Stimulated activated CD4-positive, alpha-beta T cell treated with anti-CD3 and anti-CD28 coated beads, Interleukin-2, amount 100 ng/mL, for 24 hours (primary cell): ENCODE data around the gene TRDMT1.
A peak's percentile ranks its signal among the peaks of the same experiment; 100 is the strongest.

Experiments
- DNase-seq, 2 donors: peaks; one replicate each; pipeline ENCODE4 v3.0.0-alpha.2; 2020

TRDMT1 gene

DNA sequence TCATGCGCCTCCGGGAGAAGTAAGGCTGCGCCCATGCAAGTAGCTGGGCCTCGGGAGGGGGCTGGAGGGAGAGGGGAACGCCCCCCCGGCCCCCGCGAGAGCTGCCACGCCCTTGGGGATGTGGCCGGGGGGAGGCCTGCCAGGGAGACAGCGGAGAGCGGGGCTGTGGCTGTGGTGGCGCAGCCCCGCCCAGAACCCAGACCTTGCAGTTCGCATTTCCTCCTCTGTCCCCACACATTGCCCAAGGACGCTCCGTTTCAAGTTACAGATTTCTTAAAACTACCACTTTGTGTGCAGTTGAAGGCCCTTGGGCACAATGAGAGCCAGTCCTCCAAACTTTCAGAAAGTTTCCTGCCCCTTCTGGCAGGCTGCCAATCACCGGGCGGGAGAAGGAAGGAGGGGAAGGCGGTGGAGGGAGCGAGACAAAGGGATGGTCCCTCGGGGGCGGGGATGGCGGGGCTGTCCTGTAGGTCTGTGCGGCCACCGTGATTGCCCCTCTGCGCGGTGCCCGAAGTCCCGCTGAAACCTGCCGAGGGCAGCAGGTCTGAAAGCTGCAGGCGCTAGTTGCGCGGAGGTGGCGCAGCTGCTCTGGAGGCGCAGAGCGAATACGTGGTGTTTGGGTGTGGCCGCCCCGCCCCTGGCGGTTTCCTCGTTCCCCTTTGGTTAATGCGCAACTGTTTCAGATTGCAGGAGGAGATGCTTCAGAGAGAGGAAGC is 28.7 kb upstream of the TRDMT1 start:
- DNase-seq, result peak; percentile 87 to 91

DNA sequence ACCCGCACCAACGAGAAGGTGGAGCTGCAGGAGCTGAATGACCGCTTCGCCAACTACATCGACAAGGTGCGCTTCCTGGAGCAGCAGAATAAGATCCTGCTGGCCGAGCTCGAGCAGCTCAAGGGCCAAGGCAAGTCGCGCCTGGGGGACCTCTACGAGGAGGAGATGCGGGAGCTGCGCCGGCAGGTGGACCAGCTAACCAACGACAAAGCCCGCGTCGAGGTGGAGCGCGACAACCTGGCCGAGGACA is 28.2 kb upstream of the TRDMT1 start:
- no peak for DNase-seq

- DNase-seq, result peak; percentile 57 to 60
These were observed 27.7 kb upstream of the TRDMT1 start for GRCh38 chr10:17229016-17229716.

GRCh38 chr10:17228091-17229015 is 26.9 kb upstream of the TRDMT1 start, which contains the start of gene VIM:
VIM (plus strand) TSS chr10:17228241; CDS start chr10:17229423, 1,182 bp downstream.
- DNase-seq, result peak; percentile 81 to 85

DNA sequence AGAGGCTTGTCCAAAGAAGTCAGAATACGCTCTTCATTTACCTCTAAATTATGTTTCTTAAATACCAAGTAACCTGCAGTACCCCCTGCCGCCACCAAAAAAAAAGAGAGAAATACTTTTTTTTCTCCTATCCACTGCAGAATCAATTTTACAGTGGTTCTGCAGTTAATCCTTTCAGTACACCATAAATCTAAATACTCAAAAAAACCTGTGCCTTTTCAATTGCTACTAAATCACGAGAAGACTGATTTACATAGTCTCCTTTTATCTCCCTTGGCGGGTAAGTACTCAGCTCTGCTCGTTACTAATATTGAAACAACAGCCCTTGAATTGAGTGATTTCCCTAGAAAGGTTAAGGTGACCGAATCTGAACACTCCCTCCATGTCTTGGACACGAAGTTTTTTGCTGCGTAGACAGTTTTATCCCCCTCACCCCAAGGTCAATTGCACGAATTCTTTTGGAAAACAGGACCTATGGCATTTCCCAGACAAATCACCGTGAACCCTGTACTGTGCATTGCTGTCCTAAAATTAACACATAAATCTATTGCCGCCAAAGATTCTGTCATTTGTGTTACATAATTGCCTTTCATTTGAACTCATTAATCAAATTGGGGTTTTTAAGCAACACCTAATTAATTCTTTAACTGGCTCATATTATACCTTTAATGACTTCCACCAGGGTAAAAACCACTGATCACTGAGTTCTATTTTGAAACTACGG is 26.1 kb upstream of the TRDMT1 start:
- peak in 1 of 2 donors; percentile 41 for DNase-seq

- DNase-seq, result no peak
These were observed 25.4 kb upstream of the TRDMT1 start for GRCh38 chr10:17226891-17227303.

DNA sequence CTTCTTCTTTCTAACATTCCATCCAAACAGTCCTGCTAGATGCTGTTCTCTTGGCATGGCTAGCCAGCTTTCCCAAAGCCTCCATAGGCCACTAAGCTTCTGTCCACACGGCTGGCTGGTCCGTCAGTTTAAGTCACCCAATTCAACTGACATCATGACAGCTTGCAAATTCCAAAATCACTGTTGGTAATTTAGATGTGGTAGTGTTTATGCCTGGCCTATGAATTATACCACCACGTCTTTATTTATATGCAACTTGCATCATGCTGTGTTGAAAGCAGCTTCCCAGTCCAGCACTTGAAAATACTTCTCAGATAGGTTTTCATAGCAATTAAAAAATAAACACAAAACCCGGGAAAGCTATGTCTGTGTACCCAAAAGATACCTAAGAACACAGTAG is 24.3 kb upstream of the TRDMT1 start:
- no peak for DNase-seq

- DNase-seq, result no peak
These were observed 20.9 kb upstream of the TRDMT1 start for GRCh38 chr10:17222329-17222728.

DNA sequence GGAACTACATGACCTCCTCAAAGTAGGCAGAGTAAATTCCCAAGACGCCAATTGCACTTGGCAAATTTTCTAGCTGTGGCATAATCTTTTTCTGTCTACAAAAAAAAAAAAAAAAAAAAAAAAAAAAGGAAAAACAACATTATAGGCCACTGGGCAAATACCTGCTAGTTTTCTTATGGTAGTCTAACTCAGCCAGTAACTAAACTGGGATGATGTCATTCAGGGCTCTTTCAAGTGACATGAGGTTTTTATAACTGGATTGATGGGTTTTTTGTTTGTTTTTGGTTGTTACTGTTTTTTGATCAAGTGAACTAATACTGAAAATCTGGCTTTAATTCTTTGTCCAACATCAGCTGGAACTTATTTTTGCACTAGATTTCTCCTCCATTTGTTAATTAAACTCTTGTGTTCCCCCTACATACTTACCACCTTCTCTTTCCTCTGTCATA is 19.2 kb upstream of the TRDMT1 start:
- DNase-seq, result no peak

DNA sequence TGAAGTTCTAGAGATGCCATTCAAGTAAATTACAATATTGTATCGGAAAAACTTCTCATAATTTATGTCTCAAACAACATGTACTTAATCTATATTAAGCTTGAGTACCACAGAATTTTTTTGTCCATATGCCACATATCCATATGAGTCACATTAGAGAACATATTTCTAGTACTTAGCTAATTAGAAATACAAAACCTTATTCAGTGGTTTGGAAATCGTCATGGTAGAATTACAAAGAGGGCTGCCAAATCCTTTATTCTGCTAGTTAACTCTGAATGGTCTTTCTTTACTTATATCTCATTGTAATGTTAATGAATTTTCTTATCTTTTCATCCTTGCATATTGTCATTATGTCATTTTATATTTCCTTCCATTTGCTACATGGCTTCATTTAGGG is 17.6 kb upstream of the TRDMT1 start:
- no peak for DNase-seq

- DNase-seq, result no peak
These were observed 16.3 kb upstream of the TRDMT1 start for GRCh38 chr10:17217631-17218232.

DNA sequence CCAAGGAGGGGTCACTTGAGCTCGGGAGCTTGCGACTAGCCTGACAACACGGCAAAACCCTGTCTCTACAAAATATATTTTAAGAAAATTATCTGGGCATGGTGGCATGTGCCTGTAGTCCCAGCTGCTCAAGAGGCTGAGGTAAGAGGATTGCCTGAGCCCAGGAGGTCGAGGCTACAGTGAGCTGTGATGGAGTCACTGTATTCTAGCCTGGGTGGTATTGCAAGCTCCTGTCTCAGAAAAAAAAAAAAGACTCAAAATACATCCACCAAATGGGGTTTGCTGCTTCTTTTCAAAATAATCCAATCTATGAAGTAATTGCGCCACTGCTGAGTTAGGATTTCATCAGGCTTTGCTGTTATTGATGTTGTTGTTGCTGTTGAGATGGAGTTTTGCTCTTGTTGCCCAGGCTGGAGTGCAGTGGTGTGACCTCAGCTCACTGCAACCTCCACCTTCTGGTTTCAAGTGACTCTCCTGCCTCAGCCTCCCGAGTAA is 15.5 kb upstream of the TRDMT1 start:
- DNase-seq, result no peak

DNA sequence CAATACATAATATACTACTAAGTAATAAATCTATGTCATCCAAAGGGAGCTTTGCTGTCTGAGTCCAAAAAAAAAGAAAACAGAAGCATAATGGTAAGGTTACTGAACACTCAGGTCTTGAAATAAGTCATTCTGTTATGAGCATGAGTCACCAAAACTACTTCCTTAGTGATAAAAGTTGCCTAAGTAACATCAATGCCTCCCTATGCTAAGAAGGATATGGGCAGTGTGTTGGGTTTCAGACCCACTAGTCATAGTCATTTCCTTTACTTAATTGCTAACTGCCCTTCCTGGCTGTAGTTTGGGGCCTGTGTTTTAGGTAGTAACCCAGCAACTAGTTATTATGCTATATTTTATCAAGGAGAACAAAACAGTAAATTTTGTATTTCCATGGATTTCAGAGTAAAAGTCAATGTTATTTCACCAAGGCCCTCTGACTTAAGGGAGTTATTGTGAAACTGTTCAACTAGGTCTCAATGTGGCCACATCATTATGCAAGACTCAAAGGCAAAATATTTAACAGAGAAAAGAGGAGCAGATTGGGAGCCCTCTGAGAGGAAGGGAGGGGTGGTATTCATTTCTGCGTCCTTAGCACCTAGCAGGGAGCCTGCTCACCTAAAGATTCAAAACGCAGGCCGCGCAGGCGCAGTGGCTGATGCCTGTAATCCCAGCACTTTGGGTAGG is 14.9 kb upstream of the TRDMT1 start:
- no peak for DNase-seq

DNA sequence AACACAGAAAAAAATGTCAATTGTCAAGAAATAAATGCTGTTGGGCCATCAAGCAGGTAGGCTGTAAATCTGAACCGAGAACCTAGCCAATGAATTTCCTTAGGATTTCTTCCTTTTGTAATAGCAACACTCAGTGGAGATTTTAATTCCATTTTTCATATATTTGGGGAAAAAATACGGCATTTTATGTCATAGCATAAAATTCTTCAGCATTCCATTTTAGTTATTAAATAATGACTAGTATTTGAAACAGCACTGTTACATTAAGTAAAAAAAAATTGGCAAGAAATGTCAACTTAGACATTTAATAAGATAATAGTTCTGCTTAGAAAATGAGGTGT is 14.3 kb upstream of the TRDMT1 start:
- no peak for DNase-seq

- DNase-seq, result no peak
These were observed 13.7 kb upstream of the TRDMT1 start for GRCh38 chr10:17214971-17215781.

DNA sequence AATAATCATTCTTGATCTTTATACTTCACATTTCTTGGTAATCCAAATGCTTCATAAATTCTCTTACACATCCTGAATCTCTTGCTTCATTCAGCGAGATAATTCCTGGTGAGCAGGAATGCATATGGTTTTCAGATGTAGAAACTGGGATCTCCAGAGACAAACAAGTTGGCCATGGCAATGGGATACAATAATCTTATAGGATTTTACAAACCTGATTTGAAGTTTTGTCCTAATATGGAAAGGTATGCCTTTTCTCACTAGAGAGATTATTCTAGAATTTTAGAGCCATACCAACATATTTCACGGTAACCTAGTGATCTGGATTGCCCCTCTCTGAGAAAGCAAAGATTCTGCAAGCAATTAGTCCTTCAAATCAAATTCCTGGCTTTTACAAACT is 13.1 kb upstream of the TRDMT1 start:
- no peak for DNase-seq

GRCh38 chr10:17213646-17214349 is 12.3 kb upstream of the TRDMT1 start:
- DNase-seq, result no peak

GRCh38 chr10:17212802-17213221 is 11.3 kb upstream of the TRDMT1 start:
- DNase-seq, result no peak

DNA sequence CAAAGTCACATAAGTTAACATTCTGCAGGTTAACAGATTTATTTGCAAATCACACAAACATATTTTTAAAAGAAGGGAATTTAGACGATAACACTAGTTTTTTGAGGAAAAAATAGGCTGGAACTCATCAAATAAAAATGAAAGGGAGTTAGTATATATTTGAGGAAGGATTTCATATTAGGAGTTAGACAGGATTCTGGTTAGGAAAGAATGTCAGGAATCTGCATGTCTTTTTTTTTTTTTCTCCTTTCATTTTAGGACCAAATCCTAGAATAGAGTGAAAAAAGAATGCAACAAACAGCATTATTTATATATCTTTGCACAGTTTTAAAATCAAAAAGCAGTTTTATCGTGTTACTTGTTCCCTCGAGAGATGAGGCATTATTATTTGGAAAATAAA is 8.9 kb upstream of the TRDMT1 start:
- no peak for DNase-seq

GRCh38 chr10:17209881-17210280 is 8.4 kb upstream of the TRDMT1 start:
- DNase-seq, result no peak
